Adrenal gland (tissue), 12 donors: ENCODE measurements around the gene UNC13D. TPM values are rescaled to one million over a fixed set of nuclear protein-coding genes. Genes with fewer than 3 reads are reported as not detected.
A peak's percentile ranks its signal among the peaks of the same experiment; 100 is the strongest.

Experiments used
- DNase-seq, 7 donors: peaks; one replicate each; pipeline ENCODE4 v3.0.0-alpha.2; 2019 to 2020
- H3K27ac ChIP-seq, 5 donors: fragments of 200-600 bp; sonication (generic) in 4 of 5; 1 replicate in 3 of 5; 2 replicates in 2 of 5; pipeline versions ENCODE4 v1.5.1 to v1.8.0; 2016 to 2020; ENCODE audit warnings: mild to moderate bottlenecking in 1 of 5
- H3K27me3 ChIP-seq: fragments of 200-600 bp; 2 replicates; pipeline ENCODE4 v1.8.0; 2021
- H3K36me3 ChIP-seq, 2 donors: fragments of 200-600 bp; replicated peaks in 1 of 2; 1 replicate in 1 of 2; 2 replicates in 1 of 2; pipeline versions ENCODE4 v1.5.1 to v1.8.0; 2018 to 2022
- H3K4me1 ChIP-seq, 2 donors: fragments of 200-600 bp; replicated peaks in 1 of 2; 1 replicate in 1 of 2; 2 replicates in 1 of 2; pipeline versions ENCODE4 v1.5.1 to v1.8.0; 2018 to 2021
- H3K4me3 ChIP-seq, 4 donors: fragments of 200-600 bp; sonication (generic) in 3 of 4; one replicate each; pipeline ENCODE4 v1.5.1; 2016 to 2018
- H3K9me3 ChIP-seq, 3 donors: fragments of 200-600 bp; sonication (generic) in 1 of 3; replicated peaks in 1 of 3; 1 replicate in 2 of 3; 2 replicates in 1 of 3; pipeline versions ENCODE4 v1.5.1 to v1.8.0; 2016 to 2021
- POLR2A ChIP-seq, 2 donors: fragments of 450-650 bp; IDR thresholded peaks; one replicate each; pipeline ENCODE4 v1.6.1; 2017; ENCODE audit warnings: antibody characterized with exemption in 2 of 2, mild to moderate bottlenecking in 2 of 2, moderate library complexity in 1 of 2
- WGBS, 4 donors: extraction: QIAGEN DNeasy Blood & Tissue Kit in 2 of 4; methylation state at CpG; one replicate each; pipeline versions ENCODE4 v1.1.5 to v1.1.7; 2013 to 2017; 5-methylcytosine and 5-hydroxymethylcytosine counted together
- intact Hi-C, 2 donors: fragments of 100-400 bp; cut with DNase I; formaldehyde crosslinking; loops; one replicate each; pipeline versions ENCODE4 v1.14.1 to v1.15.0; 2022 to 2023
- polyA plus RNA-seq, 3 donors: library from polyadenylated mRNA; stranded (reverse); fragments of 200-250 nt in 2 of 3; fragments of 350-450 nt in 1 of 3; fragmentation: Illumina TruSeq in 1 of 3; extraction: RNeasy Lipid Tissue Mini Kit (QIAGEN cat#74804) in 1 of 3; gene quantifications; one replicate each; pipeline ENCODE4 v1.2.3, GENCODE V29; 2013 to 2014
- total RNA-seq, 9 donors: library from RNA; depleted of rRNA in 4 of 9; stranded (reverse); fragments of >200 nt in 4 of 9; fragments of 120-200 nt in 1 of 9; fragmentation: NEBNext Ultra II Directional in 1 of 9; extraction: Animal tissue kit (Norgen Biotek cat#: 25700) in 1 of 9; gene quantifications; one replicate each; pipeline versions ENCODE4 v1.1.0 to v1.2.4, GENCODE V29; 2013 to 2023
- TF ChIP-seq, protein P1 (sequence below), 6 experiments: fragments of 450-650 bp in 4 of 6; fragments of 200-600 bp in 2 of 6; sonication (generic) in 1 of 6; IDR thresholded peaks; 1 replicate in 5 of 6; 2 replicates in 1 of 6; pipeline versions ENCODE4 v1.5.1 to v1.8.0; 2016 to 2021; ENCODE audit warnings: antibody characterized with exemption in 6 of 6, mild to moderate bottlenecking in 2 of 6, moderate library complexity in 1 of 6
- donor health status: healthy with polysubstance abuse.
- donor health status: Bipolar disorder and iron deficiency.
- donor health status: DM: yes; HTN: yes; CAD: no.
- donor health status: DM: no; HTN: no; CAD: no.
- donor health status: DM: no; HTN: no; CAD: no.
- donor health status: DM: yes; HTN: yes; CAD: no.

UNC13D gene
- total and polyA plus RNA-seq, 12 donors, result 3.0 to 47.5 (median 13.8) TPM

DNA sequence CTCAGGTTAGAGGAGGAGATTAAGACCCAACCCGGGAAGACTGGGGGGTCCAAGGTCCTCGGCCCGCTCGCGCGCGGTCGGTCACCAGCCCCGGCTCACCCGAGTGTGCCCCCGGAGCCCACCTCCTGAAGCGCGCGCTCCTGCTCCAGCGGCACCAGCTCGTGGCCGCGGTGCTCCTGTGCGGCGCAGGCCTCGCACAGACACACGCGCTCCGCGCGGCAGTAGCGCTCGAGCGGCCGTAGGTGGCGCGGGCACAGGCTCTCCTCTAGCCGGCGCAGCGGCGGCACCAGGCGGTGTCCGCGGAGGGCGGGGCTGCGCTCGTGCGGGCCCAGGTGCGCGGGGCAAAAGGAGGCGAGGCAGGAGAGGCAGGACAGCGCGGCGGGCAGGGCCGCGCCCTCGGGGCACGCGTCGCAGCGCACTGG, 33.6 kb upstream of the UNC13D start:
- Histone ChIP-seq H3K36me3 (peaks cover 0 to 8% of the 10 kb centered on the region in 2 donors), H3K27ac (peak overlapping the region in 4 of 5 donors; percentile 81 to 93 (median 86)), H3K27me3 (no peaks in the 10 kb centered on the region), H3K4me3 (peak overlapping the region in 2 of 4 donors; percentile 33 to 95), H3K4me1 (peaks cover 22 to 44% of the 10 kb centered on the region in 2 donors), H3K9me3 (no peaks in the 10 kb centered on the region)
- no peak for TF ChIP-seq POLR2A (IDR thresholded peaks at IDR 0.05)
- TF ChIP-seq, protein P1, sequence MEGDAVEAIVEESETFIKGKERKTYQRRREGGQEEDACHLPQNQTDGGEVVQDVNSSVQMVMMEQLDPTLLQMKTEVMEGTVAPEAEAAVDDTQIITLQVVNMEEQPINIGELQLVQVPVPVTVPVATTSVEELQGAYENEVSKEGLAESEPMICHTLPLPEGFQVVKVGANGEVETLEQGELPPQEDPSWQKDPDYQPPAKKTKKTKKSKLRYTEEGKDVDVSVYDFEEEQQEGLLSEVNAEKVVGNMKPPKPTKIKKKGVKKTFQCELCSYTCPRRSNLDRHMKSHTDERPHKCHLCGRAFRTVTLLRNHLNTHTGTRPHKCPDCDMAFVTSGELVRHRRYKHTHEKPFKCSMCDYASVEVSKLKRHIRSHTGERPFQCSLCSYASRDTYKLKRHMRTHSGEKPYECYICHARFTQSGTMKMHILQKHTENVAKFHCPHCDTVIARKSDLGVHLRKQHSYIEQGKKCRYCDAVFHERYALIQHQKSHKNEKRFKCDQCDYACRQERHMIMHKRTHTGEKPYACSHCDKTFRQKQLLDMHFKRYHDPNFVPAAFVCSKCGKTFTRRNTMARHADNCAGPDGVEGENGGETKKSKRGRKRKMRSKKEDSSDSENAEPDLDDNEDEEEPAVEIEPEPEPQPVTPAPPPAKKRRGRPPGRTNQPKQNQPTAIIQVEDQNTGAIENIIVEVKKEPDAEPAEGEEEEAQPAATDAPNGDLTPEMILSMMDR (IDR thresholded peaks at IDR 0.05), result peak in 4 of 6 experiments; percentile 38 to 70 (median 48)
- intact Hi-C loops, result no loop called here
- 0% methylated on average over 4 to 56 of the region's 56 CpGs for WGBS, 4 donors
- peak; percentile 62 to 77 (median 72) for DNase-seq

GRCh38 chr17:75876938-75877751, 32.9 kb upstream of the UNC13D start:
- Histone ChIP-seq H3K4me3 (peak overlapping the region in 2 of 4 donors; percentile 33 to 95), H3K27me3 (no peaks in the 10 kb centered on the region), H3K27ac (peak overlapping the region; percentile 75 to 93 (median 82)), H3K4me1 (peaks cover 28 to 49% of the 10 kb centered on the region in 2 donors), H3K9me3 (no peaks in the 10 kb centered on the region), H3K36me3 (peaks cover 0 to 8% of the 10 kb centered on the region in 2 donors)
- WGBS, 4 donors, result 3 to 7% (median 5%) methylated on average over 15 to 41 of the region's 41 CpGs
- intact Hi-C loops, result no loop called here
- DNase-seq, result peak; percentile 94 to 97 (median 97)
- TF ChIP-seq, protein P1 (IDR thresholded peaks at IDR 0.05), result peak in 1 of 6 experiments; percentile 32
- peak in 1 of 2 donors; percentile 53 for TF ChIP-seq POLR2A (IDR thresholded peaks at IDR 0.05)

GRCh38 chr17:75876190-75876937, 32.2 kb upstream of the UNC13D start:
- TF ChIP-seq, protein P1 (IDR thresholded peaks at IDR 0.05), result peak in 2 of 6 experiments; percentile 24 to 33
- no peak for TF ChIP-seq POLR2A (IDR thresholded peaks at IDR 0.05)
- intact Hi-C loops, result no loop called here
- Histone ChIP-seq H3K36me3 (peaks cover 0 to 8% of the 10 kb centered on the region in 2 donors), H3K4me3 (peak overlapping the region in 2 of 4 donors; percentile 14 to 95), H3K27me3 (no peaks in the 10 kb centered on the region), H3K9me3 (no peaks in the 10 kb centered on the region), H3K4me1 (peaks cover 28 to 49% of the 10 kb centered on the region in 2 donors), H3K27ac (peak overlapping the region; percentile 54 to 93 (median 82))
- peak; percentile 60 to 92 (median 77) for DNase-seq
- 25 to 48% (median 29%) methylated on average over 5 to 26 of the region's 26 CpGs for WGBS, 4 donors

- intact Hi-C loops, result no loop called here
- peak in 1 of 2 donors; percentile 16 for TF ChIP-seq POLR2A (IDR thresholded peaks at IDR 0.05)
- TF ChIP-seq, protein P1 (IDR thresholded peaks at IDR 0.05), result no peak
- peak overlapping the region; percentile 54 to 93 (median 82) for H3K27ac ChIP-seq
- WGBS, 4 donors, result 31 to 49% (median 40%) methylated on average over 2 to 5 of the region's 5 CpGs; no CpG with 5 or more reads in 1 of the 4 donors
- H3K36me3 ChIP-seq, result peaks cover 0 to 8% of the 10 kb centered on the region in 2 donors
- no peaks in the 10 kb centered on the region for H3K9me3 ChIP-seq
- no peak for DNase-seq
- peak overlapping the region in 1 of 4 donors; percentile 95 for H3K4me3 ChIP-seq
- H3K27me3 ChIP-seq, result no peaks in the 10 kb centered on the region
- peaks cover 28 to 49% of the 10 kb centered on the region in 2 donors for H3K4me1 ChIP-seq
Observed at GRCh38 chr17:75875940-75876189, 31.7 kb upstream of the UNC13D start.
